Stimulated activated CD8-positive, alpha-beta memory T cell treated with anti-CD3 and anti-CD28 coated beads, Interleukin-4, amount 100 ng/mL, for 24 hours (primary cell): ENCODE results near the gene ZMYND8.
"Not testable (repeated sequence)": the region's sequence is repeated elsewhere in the genome, so short reads cannot be mapped to it uniquely, and the experiment has no call there.

ENCODE experiments used
- DNase-seq: peaks from one replicate; pipeline ENCODE4 v3.0.0-alpha.2; 2020; ENCODE audit warnings: low read depth

Gene ZMYND8

GRCh38 chr20:47286681-47287080, 69.8 kb downstream of the ZMYND8 start:
- no peak for DNase-seq

GRCh38 chr20:47285189-47285588, 71.3 kb downstream of the ZMYND8 start:
- no peak for DNase-seq

GRCh38 chr20:47284373-47284772, 72.1 kb downstream of the ZMYND8 start:
- DNase-seq = no peak

DNA sequence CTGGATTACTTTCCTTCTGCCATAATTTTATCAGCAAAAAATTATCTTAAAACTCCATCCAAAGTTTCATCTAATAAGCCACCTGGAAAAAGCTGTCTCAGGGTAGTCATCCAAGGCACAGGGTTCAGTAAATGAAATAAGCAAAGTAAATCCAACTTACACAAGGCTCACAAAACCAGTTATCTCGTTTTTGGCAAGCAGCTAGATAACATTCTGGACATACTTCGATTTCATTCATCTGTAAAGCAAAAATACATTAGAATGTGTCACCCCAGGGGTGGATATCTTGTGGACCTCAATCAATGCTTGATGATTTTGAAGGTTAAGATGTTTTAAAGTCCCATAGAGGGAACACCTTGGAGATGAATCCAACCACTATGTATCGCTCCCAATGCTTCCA, 73.1 kb downstream of the ZMYND8 start:
- no peak for DNase-seq

GRCh38 chr20:47282864-47283263, 73.6 kb downstream of the ZMYND8 start:
- no peak for DNase-seq

GRCh38 chr20:47281376-47281775, 75.1 kb downstream of the ZMYND8 start:
- no peak for DNase-seq

DNA sequence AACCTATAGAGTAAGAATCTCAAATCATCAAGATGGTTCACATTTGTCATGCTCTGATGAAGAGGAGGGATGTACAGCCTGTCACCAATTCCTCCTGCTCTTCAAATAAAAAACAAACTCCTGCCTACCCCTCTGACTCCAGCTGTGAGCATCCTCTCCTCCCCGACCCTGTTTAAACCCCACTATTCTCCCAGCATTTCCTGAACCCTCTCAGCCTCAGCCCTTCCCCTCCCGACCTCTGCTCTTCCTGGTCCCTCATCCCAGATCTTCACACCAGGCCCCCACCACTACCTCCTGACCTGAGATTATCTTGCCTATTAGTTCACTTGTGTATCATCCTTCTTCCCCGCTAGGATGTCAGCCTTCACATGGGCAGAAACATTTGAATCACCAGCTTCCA, 75.8 kb downstream of the ZMYND8 start:
- no peak for DNase-seq

DNA sequence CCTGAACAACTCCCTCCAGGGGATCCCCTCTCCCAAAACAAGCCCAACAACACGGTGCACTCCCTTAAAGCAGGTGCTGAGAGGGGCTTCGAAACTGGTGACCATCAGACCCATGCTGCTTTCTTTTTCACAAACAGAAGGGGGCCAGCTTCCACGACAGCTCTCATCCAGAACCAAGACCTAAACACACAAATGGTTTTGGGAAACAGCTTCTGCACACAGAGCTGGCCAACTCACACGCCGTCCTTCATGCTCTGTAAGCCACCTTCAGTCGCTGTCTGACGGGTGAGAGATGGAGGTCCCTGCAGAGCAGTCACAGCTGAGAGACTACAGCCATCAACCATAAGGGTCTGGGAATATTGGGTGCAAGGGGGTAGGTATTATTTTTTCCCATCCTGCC, 76.3 kb downstream of the ZMYND8 start:
- no peak for DNase-seq

- DNase-seq = no peak
Measured at GRCh38 chr20:47278907-47279348, 77.6 kb downstream of the ZMYND8 start.

DNA sequence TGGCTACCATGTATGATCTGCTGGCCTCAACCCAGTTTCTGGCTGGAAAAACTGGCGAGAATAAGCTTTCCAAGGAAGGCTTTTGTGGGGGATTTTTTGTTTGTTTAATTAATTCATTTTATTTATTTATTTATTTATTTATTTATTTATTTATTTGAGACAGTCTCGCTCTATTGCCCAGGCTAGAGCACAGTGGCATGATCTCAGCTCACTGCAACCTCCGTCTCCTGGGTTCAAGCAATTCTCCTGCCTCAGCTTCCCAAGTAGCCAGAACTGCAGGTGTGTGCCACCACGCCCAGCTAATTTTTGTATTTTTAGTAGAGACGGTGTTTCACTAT, 79.0 kb downstream of the ZMYND8 start:
- DNase-seq = not testable (repeated sequence)

- DNase-seq = no peak
Measured at GRCh38 chr20:47276851-47277534, 79.5 kb downstream of the ZMYND8 start.

DNA sequence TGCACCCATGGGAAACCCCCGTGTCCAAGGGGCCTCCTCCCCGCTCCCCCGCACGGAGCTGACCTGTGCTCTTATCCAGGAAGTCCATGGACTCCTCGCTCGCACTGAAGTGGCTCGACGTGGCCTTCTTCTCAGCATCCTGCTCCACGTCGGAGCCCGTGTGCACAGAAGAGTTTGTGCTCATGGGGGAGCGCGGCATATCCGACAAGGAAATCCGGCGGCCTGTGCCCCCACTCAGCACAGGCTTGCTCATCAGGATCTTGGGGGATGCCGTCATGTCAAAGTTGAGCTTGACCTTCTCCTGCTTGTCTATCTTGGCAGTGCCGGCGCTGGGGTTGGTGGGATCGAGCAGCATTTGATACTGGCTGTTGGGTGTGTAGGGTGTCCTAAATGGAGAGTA, 80.2 kb downstream of the ZMYND8 start:
- DNase-seq = no peak

- no peak for DNase-seq
Measured at GRCh38 chr20:47275548-47275947, 81.0 kb downstream of the ZMYND8 start.

DNA sequence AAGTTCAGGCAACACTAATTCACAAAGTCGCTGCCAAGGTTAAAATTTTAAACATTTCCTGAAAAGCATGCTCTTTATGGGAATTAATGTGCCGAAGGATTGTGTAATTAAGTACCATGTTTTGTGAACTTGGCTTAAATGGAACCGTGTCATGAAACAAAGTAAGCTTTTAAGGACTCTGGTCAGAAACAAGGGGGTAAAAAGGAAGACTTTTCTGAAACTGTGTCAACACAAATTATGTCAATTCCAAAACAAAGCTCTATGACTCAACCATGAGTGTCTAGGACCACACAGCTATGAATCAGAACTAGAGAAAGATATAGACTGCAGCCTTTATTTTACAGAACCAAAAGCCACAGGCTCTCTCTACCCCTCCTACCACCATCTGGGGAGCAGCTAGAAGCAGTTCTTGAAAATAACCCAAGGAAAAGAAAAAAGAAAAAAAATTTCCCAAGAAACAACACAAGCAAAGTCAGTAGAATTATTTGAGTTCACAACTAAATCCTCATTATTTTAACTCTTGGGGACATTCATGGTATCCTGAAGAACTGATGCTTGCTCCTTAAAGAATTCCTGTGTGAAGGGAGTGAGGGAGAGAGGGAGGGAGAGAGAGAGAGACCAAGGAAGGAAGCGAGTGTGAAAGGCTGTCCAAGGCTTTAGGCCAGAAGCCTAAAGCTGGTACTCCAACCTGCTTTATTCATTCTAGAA, 81.9 kb downstream of the ZMYND8 start:
- no peak for DNase-seq

- no peak for DNase-seq
Measured at GRCh38 chr20:47273591-47274235, 82.8 kb downstream of the ZMYND8 start.

DNA sequence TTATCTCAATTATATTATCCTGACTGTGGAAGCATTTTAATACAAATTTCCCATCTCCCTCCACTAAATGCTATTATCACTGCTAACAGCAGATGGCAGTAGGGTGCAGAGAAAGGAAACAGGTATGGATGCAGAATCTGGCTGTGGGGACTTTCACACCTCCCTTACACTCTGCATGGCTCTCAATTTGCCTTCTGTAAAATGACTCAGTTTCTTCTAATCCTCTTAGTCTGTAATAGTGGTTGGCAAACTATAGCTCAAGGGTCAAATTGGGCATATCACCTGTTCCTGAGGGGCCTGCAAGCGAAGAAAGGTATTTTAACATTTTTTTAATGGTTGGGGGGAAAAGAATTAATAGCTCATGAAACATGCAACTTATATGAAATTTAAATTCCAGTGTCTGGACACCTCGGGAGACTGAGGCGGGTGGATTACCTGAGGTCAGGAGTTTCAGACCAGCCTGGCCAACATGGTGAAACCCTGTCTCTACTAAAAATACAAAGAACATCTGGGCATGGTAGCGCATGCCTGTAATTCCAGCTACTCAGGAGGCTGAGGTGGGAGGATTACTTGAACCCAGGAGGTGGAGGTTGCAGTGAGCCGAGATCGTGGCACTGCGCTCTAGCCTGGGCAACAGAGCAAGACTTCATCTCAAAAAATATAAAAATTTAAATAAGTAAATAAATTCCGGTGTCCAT, 83.5 kb downstream of the ZMYND8 start:
- DNase-seq = peak; percentile 8

GRCh38 chr20:47271046-47271615, 85.4 kb downstream of the ZMYND8 start:
- no peak for DNase-seq

DNA sequence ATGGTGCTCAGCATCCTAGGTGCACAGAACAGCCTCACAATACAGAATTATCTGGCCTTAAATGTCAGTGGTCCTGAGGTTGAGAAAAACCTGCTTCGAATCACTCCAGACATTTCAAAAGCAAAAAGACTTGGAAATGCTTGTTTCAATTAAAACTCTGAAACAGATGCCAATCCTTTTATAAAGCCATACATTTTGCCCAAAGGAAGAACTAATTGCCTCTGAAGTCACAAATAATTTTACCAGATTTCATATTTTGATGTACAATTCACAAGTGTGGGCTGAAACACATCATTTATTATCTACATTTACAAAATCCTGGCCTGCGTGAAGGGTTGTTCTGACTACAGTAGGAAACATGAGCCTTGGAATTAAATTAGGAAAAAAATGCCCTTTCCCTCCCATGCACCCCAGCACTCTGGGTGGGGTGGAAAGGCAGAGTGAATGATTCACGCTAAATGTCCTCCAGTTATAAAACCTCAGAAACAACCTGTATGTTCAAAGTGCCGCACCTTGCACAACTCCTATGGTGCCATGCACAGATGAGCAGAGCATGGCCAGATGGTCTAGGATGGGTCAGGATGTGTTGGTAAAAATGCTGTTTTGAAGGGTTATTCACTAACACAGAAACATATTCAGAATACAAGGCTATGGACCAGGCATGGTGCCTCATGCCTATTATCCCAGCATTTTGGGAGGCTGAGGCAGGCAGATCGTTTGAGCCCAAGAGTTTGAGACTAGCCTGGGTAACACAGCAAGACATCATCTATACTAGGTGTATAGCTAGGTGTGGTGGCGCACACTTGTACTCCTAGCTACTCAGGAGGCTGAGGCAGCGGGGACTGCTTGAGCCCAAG, 87.0 kb downstream of the ZMYND8 start:
- no peak for DNase-seq

GRCh38 chr20:47267621-47268020, 88.9 kb downstream of the ZMYND8 start:
- DNase-seq = no peak

- DNase-seq = no peak
Measured at GRCh38 chr20:47266847-47267515, 89.5 kb downstream of the ZMYND8 start.

GRCh38 chr20:47265984-47266383, 90.5 kb downstream of the ZMYND8 start:
- no peak for DNase-seq
